NCI-H226 (cell line): Measurements from ENCODE around the gene TRIM52.
"Not testable (repeated sequence)": the region's sequence is repeated elsewhere in the genome, so short reads cannot be mapped to it uniquely, and the experiment has no call there.

Experiments used
- DNase-seq: peaks from one replicate; pipeline ENCODE4 v3.0.0-alpha.2; 2015

The TRIM52 gene

DNA sequence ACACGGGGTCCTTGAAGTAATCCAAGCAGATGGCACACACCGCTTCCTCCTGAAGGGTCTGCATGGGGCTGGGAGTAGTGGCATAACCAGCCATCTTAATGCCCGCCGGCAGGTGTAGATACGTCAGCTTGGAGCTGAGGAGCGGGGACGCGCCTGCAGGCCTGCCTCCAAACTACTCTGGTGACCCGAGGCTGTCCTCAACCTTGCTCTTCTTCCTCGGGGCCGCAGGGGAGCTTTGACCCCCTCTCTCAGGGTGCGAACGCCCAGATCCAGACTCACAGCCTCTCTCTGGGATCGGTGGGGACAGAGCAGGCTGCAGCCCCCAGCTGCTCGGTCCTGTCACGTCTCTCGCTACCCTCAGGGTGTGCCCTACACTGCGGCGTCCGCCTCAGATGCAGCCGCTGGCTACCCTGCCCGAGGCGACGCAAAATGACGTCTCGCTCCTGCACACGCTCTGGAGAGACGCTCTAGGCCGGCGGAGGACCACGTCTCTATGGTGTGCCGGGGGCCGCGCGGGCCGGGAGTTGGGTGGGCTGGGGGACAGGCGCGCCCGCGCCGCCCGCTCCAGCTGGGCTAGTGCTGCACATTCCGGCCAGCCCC, at the start of gene TRIM52:
TRIM52 (minus strand) TSS at position 424 of the 600 bp plus-strand sequence; CDS start at position 94, 330 bp downstream.
- DNase-seq: peak; percentile 81

DNA sequence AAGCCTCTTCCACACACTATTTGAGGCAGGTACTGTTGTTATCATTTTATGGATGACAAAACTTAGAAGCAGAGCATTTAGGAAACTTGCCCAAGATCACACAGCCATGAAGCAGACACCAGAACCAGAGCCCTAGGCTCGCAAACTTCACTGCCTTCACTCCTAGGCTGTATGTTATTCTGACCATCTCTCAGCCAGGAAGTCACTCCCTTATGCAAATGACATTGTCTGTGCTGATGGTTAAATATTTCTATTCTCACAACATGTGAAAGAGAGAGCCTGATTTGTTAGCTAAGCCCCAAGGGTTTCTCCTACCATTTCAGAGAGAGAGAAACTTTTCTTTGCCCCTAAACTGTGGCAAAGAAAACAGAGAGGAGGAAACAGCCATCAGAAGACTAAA, 26.4 kb upstream of the TRIM52 start:
- DNase-seq: not testable (repeated sequence)

DNA sequence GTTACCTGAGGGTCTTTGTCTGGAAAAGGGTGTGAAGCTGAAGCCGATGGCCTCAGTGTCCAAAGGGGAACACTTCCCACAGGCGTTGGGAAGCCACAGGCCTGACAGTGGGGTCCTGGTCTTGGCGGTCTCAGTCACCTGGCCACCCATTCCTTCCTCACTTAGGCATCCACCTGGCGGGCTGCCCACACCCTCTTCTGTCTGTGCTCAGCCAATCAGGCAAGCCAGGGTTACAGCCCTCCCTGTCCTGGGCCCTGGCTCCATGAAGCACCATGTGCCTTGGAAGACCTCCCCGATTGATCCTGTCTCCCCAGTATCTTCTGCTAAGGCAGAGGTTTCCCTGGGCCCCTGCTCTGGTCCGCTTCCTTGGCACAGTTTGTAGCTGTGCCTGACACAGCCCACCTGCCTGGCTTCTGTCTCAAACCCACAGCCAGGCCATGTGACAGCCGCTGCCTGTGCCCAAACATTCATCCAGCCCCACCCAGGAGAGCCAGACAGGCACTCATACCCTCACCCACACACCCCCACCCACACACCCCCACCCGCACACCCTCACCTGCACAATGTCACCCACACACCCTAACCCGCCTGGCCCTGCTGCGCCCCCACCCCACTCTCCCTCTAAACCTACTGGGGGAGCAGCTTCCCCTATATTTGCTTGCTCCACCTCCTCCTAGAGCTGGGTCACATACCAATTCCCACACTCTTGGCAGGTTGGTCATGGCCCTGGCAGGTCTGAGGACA, 25.2 kb upstream of the TRIM52 start:
- not testable (repeated sequence) for DNase-seq

DNA sequence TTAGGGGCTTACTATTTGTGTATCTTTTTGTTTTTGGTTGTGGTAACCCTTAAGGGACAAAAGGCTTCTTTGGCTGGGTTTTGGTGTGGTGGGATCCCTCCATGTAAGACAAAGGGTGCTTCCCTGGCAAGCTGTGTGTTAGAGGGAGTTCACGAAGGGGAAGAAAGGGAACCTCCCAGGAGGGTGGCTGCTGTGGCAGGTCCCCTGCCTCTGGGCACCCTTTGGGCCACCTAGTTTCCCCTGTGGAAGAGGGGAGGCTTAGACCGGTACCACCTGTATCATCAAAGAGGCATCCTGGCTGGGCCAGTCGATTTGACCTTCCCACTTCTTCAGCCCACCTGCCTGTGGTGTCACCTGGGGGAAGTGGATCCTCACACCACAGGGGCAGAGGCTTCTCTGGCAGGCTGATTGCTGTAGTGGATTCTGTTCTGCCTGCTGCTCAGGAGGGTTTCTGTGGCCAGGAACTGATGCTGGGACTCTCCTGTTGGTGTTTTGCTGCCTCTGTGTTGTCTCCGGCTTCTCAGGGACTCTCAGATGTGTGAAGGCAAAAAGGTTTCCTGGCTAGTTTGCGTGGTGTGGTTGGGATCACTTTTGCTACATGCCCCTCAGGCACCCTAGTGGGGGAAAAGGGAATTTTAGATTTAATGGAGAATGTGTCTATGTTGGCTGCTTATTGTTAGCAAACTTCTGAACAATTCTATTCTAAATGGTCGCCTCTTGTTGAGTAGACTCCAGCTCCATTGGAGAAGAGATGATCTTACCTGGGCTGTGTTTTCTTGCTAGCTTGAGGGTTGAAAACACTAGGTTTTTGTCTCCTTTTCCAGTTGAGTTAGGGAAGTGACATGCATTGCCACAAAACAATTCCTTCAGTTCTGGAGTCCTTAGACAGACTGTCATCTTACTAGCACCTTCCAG, 23.2 kb upstream of the TRIM52 start:
- not testable (repeated sequence) for DNase-seq

DNA sequence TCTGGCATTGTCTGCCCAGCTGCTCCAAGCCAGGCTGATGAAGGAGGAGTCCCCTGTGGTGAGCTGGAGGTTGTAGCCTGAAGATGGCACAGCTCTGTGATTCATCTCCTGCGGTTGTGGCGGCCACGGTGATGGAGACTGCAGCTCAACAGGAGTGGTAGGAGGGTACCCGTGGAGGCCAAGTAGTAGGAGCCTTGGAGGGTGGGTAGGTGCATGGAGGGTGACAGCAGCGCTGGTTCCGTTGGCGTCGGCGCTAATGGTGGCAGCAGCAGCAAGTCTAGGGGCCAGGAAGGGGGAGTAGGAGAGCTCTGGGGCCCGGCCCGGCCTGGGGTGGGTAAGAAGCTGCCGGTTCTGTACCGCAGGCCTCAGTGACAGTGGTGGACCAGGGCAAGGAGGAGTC, 22.4 kb upstream of the TRIM52 start:
- DNase-seq: no peak

DNA sequence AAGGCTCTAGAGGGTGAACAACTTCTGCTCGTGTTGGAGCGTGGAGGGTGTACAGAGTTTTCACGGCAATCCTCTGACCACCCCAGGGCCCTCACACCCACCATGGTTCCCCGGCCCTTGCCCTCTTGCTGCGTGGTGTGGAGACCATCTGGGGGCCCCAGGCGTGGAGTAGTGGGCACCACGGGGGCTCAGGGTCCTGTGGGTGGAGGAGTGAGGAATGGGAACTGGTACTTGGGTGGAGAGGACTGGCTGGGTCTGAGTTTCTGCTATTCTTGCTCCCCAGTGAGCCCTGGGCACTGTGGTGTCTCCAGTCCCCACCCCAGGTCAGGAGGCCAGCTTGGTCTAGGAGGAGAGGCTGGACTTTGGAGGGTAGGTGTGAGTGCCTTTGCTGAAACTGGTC, 21.9 kb upstream of the TRIM52 start:
- no peak for DNase-seq

DNA sequence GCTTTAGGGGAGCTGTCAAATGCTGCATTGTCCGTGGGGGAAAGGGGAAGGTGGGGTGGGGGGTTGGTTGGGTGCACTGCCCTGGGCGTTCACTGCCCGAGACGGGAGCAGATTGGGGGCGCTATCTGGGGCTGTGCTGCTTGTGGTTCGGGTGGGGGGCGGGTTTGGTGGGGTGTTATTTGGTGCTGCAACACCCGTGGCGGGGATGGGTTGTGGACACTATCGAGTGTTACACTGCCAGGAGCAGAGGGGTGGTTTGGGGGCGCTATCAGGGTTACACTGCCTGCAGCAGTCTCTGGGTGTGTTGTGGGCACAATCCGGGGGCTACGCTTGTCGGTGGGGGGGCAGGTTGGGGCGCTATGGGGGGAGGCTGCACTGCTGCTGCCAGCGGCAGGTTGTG, 21.5 kb upstream of the TRIM52 start:
- not testable (repeated sequence) for DNase-seq

DNA sequence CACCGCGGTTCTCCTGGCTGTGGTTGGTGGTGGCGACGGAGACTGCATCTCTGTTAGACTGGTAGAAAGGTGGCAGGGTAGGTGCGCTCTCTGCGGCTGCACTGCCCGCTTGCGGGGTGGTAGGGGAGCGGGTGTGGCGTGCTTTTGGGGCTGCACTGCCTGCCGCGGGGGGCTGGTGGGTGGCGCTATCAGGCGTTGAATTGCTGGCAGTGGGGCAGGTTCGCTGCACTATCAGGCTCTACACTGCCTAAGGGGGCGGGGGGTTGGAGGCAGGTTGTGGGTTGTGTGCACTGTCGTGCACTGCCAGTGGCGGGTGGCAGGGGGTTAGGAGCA, 21.0 kb upstream of the TRIM52 start:
- no peak for DNase-seq

DNA sequence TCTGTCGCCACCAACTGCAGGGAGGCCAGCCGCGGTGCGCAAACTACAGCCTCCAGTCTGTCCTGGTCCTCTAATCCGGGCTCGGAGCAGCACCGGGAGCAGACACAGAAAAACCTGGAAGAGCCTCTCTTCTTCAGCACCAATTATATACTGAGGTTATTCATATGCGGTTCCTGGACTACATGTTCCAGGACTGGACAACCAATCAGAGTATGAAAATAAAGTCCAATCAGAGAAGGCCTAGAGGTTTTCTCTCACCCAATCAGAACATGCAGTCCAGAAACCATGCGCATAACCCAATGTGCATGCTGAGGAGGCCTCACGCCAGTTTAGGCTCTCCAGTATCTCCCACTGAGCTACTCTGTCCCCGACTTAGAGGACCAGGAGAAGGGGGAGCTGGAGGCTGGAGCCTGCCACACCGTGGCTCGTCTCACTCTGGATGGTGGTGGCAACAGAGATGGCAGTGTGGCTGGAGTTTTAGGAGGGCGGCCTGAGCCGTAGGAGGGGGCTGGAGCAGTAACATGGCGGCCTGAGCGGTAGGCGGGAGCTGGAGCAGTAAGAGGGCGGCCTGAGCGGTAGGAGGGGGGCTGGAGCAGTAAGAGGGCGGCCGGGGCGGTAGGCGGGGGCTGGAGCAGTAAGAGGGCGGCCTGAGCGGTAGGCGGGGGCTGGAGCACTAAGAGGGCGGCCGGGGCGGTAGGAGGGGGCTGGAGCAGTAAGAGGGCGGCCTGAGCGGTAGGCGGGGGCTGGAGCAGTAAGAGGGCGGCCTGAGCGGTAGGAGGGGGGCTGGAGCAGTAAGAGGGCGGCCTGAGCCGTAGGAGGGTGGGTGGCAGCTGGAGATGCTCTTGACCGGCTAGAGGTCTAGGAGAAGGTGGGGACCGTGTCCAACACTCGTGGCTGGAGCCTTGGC, 20.4 kb upstream of the TRIM52 start:
- no peak for DNase-seq

DNA sequence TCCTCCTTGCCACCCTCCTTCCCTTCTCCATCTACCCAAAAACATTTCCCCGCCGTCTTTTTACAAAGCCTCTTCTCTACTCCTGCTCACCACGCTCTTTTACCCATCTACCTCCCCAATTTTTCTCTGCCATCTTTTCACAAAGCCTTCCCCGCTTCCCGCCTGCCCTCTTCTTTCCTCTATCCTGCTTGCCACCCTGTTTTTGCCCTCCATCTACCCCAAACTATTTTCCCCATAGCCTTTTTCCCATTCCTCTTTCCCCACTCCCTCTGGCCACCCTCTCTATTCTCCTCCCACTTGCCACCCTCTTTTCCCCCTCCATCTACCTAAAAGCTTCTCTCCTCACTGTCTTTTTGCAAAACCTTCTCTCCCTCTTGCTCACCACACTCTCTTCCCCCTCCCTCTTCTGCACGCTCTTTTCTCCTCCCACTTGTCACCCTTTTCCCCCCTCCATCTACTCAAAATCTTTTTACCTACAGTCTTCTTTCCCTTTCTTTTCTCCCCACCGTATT, 19.4 kb upstream of the TRIM52 start:
- DNase-seq: no peak

DNA sequence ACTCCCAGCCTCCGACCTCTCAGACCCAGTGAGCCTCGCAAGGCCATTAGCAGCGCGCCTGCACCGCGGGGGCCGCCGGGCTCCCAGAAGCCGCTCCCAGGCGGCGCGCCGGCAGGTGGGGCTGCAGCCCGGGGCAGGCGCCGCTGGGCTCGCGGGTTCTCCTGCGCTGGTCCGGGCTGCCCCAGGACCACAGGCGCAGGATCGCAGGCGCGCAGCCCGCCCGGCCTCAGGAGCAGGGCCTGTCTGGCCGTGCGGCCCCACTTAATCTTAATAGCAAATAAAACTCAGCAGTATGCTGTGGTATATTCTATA, 12.4 kb upstream of the TRIM52 start:
- DNase-seq: not testable (repeated sequence)

DNA sequence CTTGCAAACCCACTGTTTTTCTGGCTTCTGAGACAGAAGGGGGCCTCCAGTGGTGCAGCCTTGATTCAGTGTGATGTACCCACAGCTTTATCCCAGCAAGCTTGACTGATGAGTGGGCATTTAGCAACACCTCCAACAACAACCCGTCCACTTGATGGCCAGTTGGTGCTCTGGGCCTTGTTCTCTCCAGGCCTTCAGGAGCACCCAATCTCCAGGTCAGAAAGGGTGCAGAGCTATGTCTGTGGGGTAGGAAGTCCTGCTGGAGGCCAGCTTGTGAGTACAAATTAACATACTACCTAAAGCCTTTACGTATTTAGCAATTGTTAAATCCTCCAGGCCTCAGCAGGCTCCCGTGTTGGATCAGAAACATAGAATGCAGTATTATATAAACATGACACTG, 10.1 kb upstream of the TRIM52 start:
- no peak for DNase-seq

DNA sequence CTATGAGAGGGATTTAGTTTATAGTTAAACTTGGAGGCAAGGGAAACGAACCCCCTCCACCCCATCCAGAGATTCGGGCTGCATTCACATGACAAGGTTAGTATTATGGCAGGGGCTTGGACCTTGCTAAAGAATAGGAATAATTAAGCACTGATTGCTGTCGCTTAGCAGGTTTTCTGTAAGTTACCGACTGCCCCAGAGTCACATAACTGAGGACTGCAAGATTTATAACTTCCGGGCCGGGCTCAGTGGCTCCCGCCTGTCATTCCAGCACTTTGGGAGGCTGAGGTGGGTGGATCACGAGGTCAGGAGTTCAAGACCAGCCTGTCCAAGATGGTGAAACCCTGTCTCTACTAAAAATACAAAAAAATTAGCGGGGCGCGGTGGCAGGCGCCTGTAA, 7.0 kb upstream of the TRIM52 start:
- not testable (repeated sequence) for DNase-seq

DNA sequence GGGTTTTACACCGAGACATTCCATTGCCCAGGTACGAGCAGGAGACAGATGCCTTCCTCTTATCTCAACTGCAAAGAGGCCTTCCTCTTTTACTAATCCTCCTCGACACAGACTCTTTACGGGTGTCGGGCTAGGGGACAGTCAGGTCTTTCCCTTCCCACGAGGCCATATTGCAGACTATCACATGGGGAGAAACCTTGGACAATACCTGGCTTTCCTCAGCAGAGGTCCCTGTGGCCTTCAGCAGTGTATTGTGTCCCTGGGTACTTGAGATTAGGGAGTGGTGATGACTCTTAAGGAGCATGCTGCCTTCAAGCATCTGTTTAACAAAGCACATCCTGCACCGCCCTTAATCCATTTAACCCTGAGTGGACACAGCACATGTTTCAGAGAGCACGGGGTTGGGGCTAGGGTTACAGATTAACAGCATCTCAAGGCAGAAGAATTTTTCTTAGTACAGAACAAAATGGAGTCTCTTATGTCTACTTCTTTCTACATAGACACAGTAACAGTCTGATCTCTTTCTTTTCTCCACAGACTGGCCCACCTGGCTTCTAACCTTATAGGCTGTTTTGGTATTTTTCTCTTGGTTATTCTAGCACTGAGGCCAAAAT, 6.5 kb upstream of the TRIM52 start:
- DNase-seq: not testable (repeated sequence)

DNA sequence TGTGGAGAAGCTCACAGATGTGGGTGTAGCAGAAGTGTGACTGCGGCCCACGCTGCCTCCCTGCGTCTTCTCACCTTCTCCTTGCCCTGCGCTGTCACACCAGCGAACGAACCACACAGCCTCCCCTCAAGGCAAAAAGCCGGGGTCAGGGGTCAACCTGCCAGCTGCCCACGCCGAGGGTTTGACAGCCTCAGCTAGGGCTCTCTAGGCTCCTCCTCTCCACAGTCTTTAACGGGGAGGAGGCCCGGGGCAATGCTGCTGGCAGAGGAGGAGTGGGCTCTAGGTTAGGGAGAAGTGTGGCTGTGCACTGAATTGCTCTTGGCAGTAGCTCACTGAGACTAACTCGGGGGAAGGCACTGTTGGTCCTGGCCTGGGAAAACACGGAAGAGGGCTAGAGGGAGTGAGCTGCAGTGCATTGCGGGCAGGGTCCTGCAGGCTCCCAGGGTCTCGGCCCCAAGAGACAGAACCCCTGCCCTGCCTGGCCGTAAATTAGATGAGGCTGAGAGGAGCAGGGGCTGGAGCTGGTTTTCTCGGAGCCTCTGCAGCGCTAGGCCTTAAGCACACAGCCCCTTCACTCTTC, 4.2 kb upstream of the TRIM52 start:
- DNase-seq: no peak

DNA sequence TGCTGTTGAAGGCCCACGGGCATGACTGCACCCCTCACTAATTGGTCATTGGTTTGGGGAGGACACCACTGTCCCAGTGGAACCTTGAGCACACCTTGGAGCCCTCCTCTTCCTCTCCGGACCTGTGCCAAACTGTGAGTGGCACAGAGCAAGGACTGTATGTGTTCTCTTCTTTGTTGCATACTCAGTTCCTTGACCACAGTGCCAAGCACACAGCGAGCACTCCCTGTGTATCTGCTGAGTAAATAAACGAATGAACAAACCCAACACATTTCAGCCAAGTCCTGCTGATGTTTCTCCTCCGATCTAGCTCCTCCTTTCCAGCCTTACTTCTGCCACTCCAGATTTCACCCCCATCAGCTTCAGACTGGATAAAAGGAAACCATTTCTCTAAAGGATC, 2.7 kb upstream of the TRIM52 start:
- no peak for DNase-seq

DNA sequence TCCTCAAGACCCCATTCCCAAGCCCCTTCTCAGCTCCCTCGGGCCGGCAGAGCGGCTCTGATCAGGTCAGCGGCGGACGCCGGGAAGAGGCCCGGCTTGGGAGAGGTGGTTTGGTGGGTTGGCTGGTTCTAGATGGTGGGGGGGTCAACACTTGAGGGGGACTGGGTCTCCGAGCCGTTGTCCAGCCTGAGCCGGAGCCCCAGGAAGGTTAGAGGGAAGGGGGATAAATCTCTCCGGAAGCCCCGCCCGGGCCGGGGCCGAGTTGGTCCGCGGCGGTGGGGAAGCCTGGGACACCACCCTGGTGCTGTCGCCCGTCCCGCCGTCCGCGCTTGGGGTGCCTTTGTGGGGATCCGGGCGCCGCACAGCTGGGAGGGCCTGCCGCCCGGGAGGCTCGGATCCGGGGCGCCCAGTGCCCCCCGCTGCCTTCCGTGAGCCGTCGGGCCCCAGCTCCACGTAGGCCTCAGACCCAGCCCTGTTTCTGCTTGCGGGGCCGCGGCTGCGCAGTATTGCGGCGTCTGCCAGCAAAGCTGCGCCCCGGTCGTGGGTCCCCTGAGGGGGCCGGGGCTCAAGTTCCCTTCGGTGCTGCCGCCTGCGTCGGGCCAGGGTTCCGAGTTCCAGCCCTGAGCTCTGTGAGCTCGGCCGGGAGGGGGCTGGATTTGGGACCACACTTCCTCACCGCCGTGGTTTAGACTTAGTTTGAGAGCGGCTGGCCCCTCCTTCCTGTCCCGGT, 542 bp upstream of the TRIM52 start:
- peak; percentile 43 for DNase-seq

DNA sequence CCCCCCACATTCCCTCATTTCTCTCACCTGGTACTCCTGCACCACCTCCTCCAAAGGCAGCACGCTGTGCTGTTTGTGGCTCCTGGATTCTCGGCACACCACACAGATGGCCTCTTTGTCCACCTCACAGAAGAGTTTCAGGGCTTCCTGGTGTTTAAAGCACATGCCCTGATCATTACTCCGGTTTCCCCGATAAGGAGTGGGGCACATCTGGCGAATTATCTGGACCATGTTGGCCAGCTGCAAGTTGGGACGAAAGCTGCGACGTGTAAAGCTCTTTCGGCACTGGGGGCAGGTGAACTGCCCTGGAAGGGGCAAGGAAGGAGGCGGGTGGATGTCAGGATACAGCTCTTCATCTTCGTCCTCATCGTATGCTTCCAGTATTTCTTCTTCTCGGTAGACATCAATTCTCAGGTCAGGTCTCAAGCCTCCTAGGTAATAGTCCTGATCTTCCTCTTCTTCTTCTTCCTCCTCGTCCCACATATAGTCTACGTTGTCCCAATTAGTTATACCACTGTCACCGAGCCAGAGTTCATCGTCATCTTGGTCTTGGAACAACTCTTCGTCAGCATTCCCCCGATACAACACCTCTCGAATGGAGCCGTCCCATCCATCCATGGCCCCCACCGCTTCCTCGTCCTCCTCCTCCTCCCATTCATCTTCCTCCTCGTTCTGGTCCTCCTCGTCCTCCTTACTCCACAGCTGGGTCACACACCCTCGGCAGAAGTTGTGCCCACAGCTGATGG, 796 bp downstream of the TRIM52 start:
- no peak for DNase-seq

DNA sequence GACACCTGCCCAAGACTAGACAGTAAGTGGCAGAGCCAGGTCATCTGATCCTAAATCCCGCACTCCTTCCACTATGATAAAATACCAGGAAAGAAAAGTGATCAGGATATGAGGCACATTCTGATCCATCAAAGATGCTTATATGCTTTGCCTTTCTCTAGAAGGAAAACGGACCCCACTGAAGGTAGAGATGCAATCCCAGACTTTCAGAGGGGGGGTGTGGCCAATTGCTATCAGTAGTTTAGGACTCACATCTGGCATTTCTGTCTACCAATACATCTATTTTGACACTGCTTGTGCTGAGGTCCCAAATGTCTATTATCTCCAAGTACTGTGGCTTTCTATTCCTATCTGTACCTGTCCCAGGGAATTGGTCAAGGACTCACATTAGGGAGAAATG, 1.7 kb downstream of the TRIM52 start:
- DNase-seq: no peak

DNA sequence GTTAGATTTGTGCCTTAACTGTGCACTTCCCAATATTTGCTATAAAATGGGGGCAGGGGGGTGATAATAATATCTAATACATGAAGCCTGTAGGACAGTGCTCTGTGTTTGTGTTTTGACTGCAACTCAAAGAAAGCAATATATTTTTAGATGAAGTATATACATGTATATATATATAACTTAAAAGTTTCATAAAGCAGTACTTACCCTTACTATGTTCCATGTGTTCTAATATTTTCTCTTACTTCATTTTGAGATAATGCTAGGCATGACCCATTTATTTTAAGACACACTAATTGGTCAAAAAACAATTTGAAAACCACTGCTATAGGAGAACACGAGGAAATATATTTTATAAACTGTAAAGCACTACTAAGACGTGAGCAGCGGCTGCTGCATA, 2.4 kb downstream of the TRIM52 start:
- DNase-seq: no peak
